DMS114 treated with DMSO at 0.1 percent for 48 hours (cell line): ENCODE measurements around the gene ATG2A.

Experiments
- DNase-seq: peaks from one replicate; lab custom pipeline; 2025; ENCODE audit not compliant: unreplicated experiment; lab: John Stamatoyannopoulos, UW

Gene ATG2A

GRCh38 chr11:64903291-64903833 is 13.6 kb downstream of the ATG2A start:
- DNase-seq, result no peak

GRCh38 chr11:64902102-64902900 is 14.7 kb downstream of the ATG2A start:
- DNase-seq, result no peak

- no peak for DNase-seq
Observed at GRCh38 chr11:64900774-64901173, 16.2 kb downstream of the ATG2A start.

GRCh38 chr11:64900263-64900678 is 16.7 kb downstream of the ATG2A start:
- DNase-seq, result no peak

GRCh38 chr11:64898541-64898940 is 18.5 kb downstream of the ATG2A start:
- DNase-seq, result no peak

GRCh38 chr11:64898076-64898445 is 18.9 kb downstream of the ATG2A start:
- no peak for DNase-seq

- DNase-seq, result no peak
Observed at GRCh38 chr11:64897381-64898075, 19.5 kb downstream of the ATG2A start.

- no peak for DNase-seq
Observed at GRCh38 chr11:64896448-64897022, 20.5 kb downstream of the ATG2A start.

- no peak for DNase-seq
Observed at GRCh38 chr11:64894812-64895452, 22.1 kb downstream of the ATG2A start.

- DNase-seq, result no peak
Observed at GRCh38 chr11:64894070-64894811, 22.8 kb downstream of the ATG2A start.

- DNase-seq, result no peak
Observed at GRCh38 chr11:64893194-64894069, 23.6 kb downstream of the ATG2A start.

GRCh38 chr11:64892838-64893193 is 24.2 kb downstream of the ATG2A start:
- no peak for DNase-seq

GRCh38 chr11:64892411-64892831 is 24.6 kb downstream of the ATG2A start:
- no peak for DNase-seq

GRCh38 chr11:64891880-64892279 is 25.1 kb downstream of the ATG2A start:
- DNase-seq, result no peak

- DNase-seq, result no peak
Observed at GRCh38 chr11:64891215-64891848, 25.7 kb downstream of the ATG2A start.

GRCh38 chr11:64890522-64890939 is 26.5 kb downstream of the ATG2A start:
- no peak for DNase-seq

- DNase-seq, result no peak
Observed at GRCh38 chr11:64888729-64889511, 28.1 kb downstream of the ATG2A start.

GRCh38 chr11:64888406-64888728 is 28.6 kb downstream of the ATG2A start:
- DNase-seq, result no peak
